Putamen (tissue), 1 donor: ENCODE results near the gene IMP3.

ENCODE experiments used
- DNase-seq: peaks from one replicate; pipeline ENCODE4 v3.0.0-alpha.2; 2016; ENCODE audit warnings: low spot score

The IMP3 gene

DNA sequence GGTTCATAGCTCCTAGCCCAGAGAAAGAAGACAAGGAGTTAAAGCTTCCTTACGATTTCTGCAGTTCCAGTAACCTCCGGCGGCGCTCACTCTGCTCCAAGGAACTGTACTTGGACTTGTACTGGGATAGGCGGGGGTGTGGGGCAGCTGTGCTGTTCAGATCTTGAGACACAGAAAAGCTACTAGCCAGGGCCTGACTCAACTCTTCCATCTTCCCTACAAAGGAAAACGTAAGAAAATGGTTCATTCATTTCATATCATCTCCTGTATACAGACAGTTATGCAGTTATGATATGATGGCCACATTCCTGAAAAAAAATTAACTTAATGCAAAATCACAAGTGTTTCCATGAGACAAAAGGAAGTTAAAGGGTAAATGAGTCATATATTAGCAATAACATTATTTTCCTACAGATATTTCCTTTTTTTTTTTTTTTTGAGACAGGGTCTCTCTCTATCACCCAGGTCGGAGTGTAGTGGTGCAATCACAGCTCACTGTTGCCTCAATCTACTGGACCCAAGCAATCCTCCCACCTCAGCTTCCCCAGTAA is 19.1 kb downstream of the IMP3 start:
- no peak for DNase-seq

DNA sequence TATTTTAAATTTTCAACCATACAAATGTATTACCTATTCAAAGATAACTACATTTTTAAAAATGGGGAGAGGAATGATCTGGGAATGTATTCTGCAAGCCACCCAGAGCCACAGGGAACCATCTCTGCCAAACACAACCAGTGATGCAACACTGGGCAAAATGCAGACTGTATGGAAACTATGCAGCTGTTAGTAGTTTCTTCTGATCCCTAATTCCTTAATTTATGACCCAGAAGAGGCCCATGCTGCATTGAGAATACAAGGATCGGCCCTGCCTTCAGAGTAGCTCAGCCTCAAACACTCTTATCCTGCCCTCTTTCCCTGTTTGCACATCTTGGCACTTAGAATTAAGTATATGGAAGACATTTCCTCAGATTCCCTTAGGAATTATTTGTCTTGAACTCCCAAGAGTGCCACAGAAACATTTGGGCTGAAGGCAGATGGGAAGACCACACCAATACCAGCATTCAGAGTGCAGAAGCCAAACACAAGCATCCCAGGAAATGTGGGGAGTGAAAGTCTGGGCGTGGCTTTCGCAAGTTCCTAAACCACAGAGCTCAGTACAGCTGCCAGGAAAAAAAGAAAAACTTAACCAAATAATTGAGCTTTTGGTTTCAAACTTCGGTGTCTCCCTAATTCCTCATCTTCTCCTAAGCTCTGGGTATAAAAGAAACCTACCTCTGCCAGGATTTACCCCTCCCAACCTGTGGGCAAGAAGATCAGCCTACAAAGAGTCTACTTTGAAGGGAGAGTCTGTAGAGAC is 19.8 kb downstream of the IMP3 start:
- DNase-seq: no peak

DNA sequence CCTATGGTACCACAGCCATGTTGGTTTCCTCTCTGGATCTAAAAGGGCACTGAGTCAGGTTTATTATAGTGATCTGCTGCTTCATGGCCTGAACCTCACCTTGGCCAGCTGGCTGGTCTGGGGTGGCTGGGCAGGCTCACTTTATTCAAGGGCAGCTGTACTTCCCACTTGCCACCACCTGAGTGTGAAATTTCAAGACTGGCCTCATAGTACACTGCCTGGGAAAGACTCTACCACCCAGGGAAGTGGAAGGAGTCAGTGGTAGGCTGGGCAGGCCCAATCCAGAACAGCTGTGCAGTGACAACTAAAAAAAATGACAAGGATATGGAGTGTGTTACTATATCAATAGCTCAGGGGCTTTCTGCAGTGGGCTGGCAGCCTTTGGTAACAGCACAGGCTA is 23.3 kb downstream of the IMP3 start:
- no peak for DNase-seq

DNA sequence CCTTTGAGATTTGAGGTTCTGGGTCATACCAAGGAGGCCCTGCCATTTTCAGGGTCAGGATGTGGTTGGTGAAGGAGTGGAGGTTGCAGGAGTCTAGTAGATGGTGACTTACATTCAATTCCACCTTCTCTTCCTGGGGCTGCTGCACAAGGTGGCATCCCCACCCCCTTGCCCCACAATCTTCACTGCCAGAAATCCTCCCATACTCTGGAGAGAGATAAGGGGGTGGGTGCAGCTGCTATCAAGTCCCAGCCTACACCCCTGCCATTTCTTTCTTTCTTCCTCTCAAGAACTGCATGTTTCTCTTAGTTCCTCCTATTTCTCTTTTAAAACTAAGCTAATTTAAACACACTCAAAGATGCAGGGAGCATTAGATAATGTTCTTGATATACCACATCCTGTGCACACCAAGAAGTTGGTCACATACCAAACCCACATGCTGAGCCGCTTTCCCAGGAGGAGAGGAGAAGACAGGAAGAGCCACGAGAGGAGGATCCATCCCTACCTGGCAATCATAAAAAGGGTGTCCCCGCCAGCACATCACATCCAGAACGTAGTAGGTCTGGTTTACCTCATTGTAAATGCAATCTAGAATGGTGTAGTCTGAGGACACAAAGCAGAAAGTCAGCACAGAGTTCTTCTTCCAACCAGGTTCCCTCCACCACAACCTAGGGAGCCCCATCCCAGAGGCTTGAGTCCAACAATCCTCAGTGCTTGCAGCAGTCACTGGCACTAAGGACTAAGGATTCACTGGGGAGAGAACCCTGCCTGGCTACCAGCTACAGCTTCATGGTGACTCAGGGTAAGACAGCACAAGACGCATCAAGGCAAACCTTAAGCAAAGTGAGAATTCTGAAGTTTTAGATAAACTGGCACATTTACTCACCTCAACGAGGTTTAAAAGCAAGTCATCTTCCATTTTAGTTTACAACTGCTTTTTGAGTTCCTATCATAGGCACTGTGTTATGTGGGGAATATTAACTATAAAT is 33.0 kb downstream of the IMP3 start:
- peak; percentile 60 for DNase-seq

DNA sequence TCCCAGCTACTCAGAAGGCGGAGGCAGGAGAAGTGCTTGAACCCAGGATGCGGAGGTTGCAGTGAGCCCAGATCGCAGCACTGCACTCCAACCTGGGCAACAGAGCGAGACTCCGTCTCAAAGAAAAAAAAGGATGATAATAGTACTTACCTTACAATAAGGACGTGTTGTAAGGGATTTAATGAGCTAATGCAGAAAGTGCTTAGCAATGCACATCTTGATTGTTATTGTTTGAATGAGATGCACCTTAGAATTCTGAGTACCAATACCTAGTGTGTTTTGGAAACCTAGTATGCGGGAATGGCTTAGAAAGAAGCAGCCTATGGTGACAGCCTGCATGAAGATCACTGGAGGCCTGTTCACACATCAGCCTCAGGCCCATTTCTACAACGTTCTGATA is 34.0 kb downstream of the IMP3 start:
- no peak for DNase-seq

DNA sequence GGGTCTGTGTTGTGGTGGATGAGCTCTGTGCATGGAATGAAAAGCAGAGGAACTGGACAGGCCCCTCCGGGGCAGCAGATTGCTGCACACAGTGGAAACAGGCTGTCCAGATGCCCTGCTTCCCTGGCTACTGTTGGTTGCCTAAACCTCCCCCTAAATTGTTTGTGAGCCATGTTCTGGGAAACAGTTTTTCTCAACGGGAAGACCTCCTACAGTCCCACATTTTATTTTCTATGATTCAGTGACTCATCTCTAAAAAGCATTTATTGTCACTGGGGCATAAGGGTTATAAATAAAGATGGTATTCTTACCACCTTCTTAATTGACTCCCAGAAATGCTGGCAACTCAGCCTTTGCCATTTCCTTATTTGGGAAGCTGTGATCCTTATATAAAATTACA is 40.6 kb downstream of the IMP3 start:
- no peak for DNase-seq

DNA sequence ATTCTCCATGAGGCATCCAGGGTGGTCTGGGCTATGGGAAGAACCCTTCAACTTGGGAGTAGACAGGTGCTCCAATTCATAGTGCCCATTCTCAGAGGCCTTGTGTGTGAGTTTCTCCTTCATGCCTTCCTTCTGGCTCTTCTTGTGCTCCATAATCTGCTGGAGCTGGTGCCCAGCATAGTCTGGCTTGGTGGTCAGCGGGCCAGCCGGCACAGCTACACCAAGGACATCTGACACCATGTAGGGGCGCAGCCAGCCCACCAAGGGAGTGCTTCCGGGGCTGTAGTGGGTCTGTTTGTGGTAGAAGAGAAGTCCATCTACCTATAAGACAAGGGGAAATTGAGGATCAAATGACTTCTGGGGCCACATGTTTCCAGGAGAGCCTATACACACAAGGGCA is 41.7 kb downstream of the IMP3 start:
- no peak for DNase-seq

DNA sequence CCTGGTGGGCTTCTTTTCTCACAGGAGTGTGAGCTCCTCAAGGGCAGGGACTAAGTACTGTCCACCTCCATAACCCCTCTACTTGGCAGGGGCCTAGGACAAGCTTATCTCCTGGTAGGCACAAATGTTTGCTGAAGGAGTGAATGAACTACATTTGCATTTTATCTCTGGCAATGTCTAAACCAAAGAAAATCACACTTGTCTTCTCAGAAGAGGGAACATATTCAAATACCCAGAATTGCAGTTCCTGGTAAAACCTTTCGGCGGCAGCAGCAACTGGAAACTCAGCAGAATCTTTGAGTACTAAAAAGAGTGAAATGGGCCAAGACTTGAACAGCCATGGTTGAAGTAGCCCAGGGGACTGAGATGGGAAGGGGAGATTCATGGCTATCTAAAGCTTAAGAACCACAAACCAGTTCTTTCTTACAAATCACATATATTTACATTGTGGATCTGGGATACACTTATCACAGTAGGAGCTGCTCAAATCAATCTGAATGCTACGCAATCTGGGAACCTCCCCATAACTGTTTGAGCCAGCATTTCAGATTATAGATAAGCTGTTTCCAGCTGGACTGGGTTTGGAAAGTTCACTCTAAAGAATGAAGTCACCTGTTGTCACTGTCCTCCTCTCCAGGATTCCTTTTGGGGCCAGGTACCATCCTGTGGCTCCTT is 42.2 kb downstream of the IMP3 start:
- DNase-seq: no peak

DNA sequence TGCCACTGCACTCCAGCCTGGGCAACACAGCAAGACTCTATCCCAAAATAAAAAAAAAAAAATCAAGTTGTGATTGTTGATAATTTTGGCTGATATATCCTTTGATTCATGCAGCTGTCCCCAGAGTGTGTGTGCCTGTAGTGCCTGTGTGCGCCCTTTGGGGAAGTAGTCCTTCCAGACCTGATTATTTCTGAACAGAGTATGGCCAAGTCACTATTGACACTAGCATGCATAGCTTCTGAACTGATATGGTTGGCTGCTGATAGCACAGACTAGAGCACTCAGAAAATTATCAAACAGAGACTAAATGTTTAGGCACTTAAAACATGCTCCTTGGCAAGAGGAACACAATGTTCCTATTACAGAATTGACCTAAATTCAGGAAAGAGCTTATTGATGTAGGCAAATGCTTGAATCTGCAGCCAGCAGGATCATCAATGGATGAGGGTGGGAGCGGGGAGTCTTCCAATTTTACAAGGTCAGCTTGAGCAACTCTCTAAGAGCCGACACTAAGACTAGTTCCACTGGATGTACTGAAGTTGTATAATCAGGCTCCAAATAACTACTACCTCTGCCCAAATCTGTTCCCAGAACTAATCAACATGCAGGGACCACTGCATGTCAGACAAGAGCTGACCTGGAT is 43.2 kb downstream of the IMP3 start:
- DNase-seq: no peak

DNA sequence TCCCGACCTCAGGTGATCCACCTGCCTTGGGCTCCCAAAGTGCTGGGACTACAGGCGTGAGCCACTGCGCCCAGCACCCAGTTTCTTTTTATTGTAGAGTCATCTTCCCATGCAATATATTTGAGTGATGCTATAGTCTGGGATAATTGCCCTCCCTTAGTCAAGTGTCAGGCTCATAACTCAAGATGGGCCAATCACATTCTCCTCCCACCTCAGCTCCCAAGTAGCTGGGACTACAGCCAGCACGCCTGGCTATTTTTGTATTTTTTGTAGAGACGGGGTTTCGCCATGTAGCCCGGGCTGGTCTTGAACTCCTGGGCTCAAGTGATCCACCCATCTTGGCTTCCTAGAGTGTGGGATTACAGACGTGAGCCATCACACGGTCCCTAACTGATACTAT is 45.7 kb downstream of the IMP3 start:
- no peak for DNase-seq

DNA sequence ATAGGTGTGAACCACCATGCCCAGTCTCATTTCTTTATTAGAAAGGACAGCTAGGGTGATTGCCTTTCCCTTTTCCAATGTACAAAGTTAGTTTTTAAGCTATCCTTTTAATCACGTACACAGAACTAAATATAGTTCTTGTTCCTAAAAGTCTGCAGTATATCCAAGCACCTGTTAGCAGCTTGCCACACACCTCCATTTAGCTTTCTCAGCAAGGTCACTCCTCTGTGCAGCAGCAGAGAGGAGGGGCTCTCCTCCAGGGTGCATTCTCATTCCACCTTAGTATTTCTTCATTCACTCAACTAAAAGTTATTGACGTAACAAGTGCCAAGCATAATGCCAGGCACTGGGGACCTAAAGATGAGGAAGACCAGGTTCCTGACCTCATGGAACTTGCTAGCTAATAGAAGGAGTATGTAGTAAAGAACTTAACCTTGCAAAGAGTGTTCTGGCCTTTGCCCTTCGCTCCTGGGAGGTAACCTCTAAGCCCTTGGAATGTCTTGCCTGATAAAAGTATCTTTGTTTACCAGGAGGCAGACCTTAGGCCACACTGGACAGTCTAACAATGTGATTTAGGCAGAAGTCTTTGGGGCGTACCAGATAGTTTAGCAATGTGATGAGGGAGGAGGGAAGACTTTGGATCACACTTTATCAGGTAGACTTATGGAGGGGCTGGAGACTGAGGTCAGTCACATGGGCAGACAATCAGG is 48.2 kb downstream of the IMP3 start:
- no peak for DNase-seq

DNA sequence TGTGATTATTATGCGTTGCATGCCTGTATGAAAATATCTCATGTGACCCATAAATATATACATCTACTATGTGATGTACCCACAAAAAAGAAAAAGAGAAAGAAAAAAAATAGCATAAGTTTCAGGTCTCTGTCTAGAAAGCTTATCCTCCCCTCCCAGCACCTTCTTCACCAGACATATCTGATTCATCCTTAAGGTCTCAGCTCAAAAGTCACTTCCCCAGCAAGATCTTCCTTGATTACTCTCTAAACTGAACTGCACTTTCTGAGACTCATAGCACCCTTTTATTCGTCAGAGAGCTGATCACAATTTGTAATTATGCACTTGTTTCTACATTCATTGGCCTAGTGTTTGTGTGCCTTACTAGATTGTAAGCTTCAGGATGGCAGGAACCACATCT is 49.8 kb downstream of the IMP3 start:
- no peak for DNase-seq
